Activated T-helper 17 cell treated with anti-CD3 and anti-CD28 coated beads, Interleukin-2, amount 50 U/mL, for 72 hours (primary cell): ENCODE results near the gene SCN1B. TPM values are rescaled to one million over a fixed set of nuclear protein-coding genes. Genes with fewer than 3 reads are reported as not detected.
A peak's percentile ranks its signal among the peaks of the same experiment; 100 is the strongest.
"Not testable (repeated sequence)": the region's sequence is repeated elsewhere in the genome, so short reads cannot be mapped to it uniquely, and the experiment has no call there.

Source experiments
- ATAC-seq: fragments of 150-1000 bp; cut with Tn5 transposase; replicated peaks from 2 replicates; pipeline ENCODE4 v1.10.0; 2021; ENCODE audit warnings: mild to moderate bottlenecking, moderate library complexity
- H3K27ac Mint-ChIP-seq: one replicate; pipeline ENCODE4 v1.8.0; 2022; ENCODE audit warnings: mixed read lengths
- H3K27me3 Mint-ChIP-seq: one replicate; pipeline ENCODE4 v1.8.0; 2022; ENCODE audit warnings: mixed read lengths
- H3K36me3 Mint-ChIP-seq: one replicate; pipeline ENCODE4 v1.8.0; 2022; ENCODE audit warnings: low read depth, mild to moderate bottlenecking, mixed read lengths
- H3K4me1 Mint-ChIP-seq: one replicate; pipeline ENCODE4 v1.8.0; 2022; ENCODE audit warnings: mixed read lengths
- H3K4me3 Mint-ChIP-seq: one replicate; pipeline ENCODE4 v1.8.0; 2022; ENCODE audit warnings: mild to moderate bottlenecking, mixed read lengths
- H3K9me3 Mint-ChIP-seq: one replicate; pipeline ENCODE4 v1.8.0; 2022; ENCODE audit warnings: mixed read lengths
- total RNA-seq, 2 donors: library from RNA; stranded (reverse); gene quantifications; one replicate each; pipeline ENCODE4 v1.2.3, GENCODE V29; 2022

Gene SCN1B
- total RNA-seq, 2 donors from 2014 or later: 0.97 to 3.1 TPM

GRCh38 chr19:35008891-35009341, 21.4 kb upstream of the SCN1B start:
- ATAC-seq: no peak
- Mint-ChIP-seq H3K9me3 (no peaks in the 10 kb centered on the region), H3K4me1 (peaks cover 37% of the 10 kb centered on the region), H3K27ac (no peak overlapping the region), H3K27me3 (no peaks in the 10 kb centered on the region), H3K4me3 (no peak overlapping the region), H3K36me3 (peaks cover 100% of the 10 kb centered on the region)

- no peaks in the 10 kb centered on the region for H3K9me3 Mint-ChIP-seq
- no peaks in the 10 kb centered on the region for H3K27me3 Mint-ChIP-seq
- peak overlapping the region; percentile 13 for H3K4me3 Mint-ChIP-seq
- peak overlapping the region; percentile 96 for H3K27ac Mint-ChIP-seq
- H3K4me1 Mint-ChIP-seq: peaks cover 39% of the 10 kb centered on the region
- ATAC-seq: no peak
- H3K36me3 Mint-ChIP-seq: peaks cover 100% of the 10 kb centered on the region
These were observed 20.6 kb upstream of the SCN1B start for GRCh38 chr19:35009424-35010415.

- H3K27me3 Mint-ChIP-seq: no peaks in the 10 kb centered on the region
- H3K9me3 Mint-ChIP-seq: no peaks in the 10 kb centered on the region
- H3K36me3 Mint-ChIP-seq: peaks cover 100% of the 10 kb centered on the region
- peak overlapping the region; percentile 96 for H3K27ac Mint-ChIP-seq
- peak overlapping the region; percentile 71 for H3K4me3 Mint-ChIP-seq
- peaks cover 39% of the 10 kb centered on the region for H3K4me1 Mint-ChIP-seq
- ATAC-seq: no peak
These were observed 19.1 kb upstream of the SCN1B start for GRCh38 chr19:35011091-35011689.

GRCh38 chr19:35011737-35012682, 18.3 kb upstream of the SCN1B start:
- peaks cover 100% of the 10 kb centered on the region for H3K36me3 Mint-ChIP-seq
- H3K9me3 Mint-ChIP-seq: no peaks in the 10 kb centered on the region
- H3K4me3 Mint-ChIP-seq: peak overlapping the region; percentile 71
- ATAC-seq: peak; percentile 8
- no peaks in the 10 kb centered on the region for H3K27me3 Mint-ChIP-seq
- peaks cover 32% of the 10 kb centered on the region for H3K4me1 Mint-ChIP-seq
- peak overlapping the region; percentile 96 for H3K27ac Mint-ChIP-seq

DNA sequence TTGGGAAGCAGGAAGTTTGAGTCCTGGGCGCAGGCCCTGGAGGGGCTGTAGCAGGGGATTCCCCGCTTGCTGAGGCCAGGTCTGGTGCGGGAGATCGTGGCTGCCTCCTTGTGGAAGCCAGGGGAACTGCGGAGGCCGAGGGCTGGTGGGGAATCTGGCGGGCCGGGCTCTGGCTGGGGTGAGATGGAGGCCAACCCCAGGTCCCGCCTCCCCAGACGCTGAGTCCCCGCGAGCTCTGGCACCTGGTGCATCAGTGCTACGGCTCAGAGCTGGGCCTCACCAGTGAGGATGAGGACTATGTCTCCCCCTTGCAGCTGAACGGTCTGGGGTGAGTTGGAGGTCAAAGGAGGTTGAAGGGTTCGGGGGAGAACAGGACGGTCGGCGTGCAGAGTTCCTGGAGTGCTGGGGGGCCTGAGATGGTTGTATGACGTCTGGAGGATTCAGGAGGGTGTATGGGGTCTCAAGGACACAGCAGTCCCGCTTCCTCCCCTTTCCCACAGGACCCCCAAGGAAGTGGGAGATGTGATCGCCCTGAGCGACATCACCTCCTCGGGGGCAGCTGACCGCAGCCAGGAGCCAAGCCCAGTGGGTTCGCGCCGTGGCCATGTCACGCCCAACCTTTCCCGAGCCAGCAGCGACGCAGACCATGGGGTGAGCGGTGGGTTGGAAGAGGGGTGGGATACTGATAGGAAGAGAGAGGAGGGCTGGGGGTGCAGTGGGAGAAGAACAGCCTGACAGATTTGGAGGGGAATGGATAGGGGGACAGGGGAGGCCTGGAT, 17.0 kb upstream of the SCN1B start:
- peaks cover 100% of the 10 kb centered on the region for H3K36me3 Mint-ChIP-seq
- H3K27ac Mint-ChIP-seq: peak overlapping the region; percentile 96
- H3K9me3 Mint-ChIP-seq: no peaks in the 10 kb centered on the region
- no peaks in the 10 kb centered on the region for H3K27me3 Mint-ChIP-seq
- peak; percentile 75 for ATAC-seq
- peak overlapping the region; percentile 71 for H3K4me3 Mint-ChIP-seq
- H3K4me1 Mint-ChIP-seq: peaks cover 32% of the 10 kb centered on the region

- Mint-ChIP-seq H3K4me3 (peak overlapping the region; percentile 71), H3K36me3 (peaks cover 98% of the 10 kb centered on the region), H3K27me3 (no peaks in the 10 kb centered on the region), H3K4me1 (peaks cover 32% of the 10 kb centered on the region), H3K27ac (peak overlapping the region; percentile 96), H3K9me3 (no peaks in the 10 kb centered on the region)
- ATAC-seq: peak; percentile 40
These were observed 16.2 kb upstream of the SCN1B start for GRCh38 chr19:35013820-35014754.

DNA sequence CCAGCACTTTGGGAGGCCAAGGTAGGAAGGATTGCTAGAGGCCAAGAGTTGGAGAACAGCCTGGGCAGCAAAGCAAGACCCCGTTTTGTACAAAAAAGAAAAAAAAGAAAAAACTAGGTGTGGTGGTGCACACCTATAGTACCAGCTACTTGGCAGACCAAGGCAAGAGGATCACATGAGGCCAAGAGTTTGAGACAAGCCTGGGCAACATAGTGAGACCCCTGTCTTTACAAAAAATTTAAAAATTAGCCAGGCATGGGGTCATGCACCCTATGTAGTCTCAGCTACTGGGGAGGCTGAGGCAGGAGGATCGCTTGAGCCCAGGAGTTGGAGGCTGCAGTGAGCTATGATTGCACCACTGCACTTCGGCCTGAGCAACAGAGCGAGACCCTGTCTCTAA, 15.5 kb upstream of the SCN1B start:
- H3K36me3 Mint-ChIP-seq: peaks cover 97% of the 10 kb centered on the region
- H3K27me3 Mint-ChIP-seq, H3K9me3 Mint-ChIP-seq, ATAC-seq: not testable (repeated sequence)
- H3K4me1 Mint-ChIP-seq: peaks cover 35% of the 10 kb centered on the region
- peak overlapping the region; percentile 71 for H3K4me3 Mint-ChIP-seq
- H3K27ac Mint-ChIP-seq: peak overlapping the region; percentile 96

GRCh38 chr19:35015270-35015953, 14.9 kb upstream of the SCN1B start:
- H3K9me3 Mint-ChIP-seq: no peaks in the 10 kb centered on the region
- H3K36me3 Mint-ChIP-seq: peaks cover 97% of the 10 kb centered on the region
- ATAC-seq: no peak
- H3K4me1 Mint-ChIP-seq: peaks cover 33% of the 10 kb centered on the region
- H3K27ac Mint-ChIP-seq: no peak overlapping the region
- no peak overlapping the region for H3K4me3 Mint-ChIP-seq
- H3K27me3 Mint-ChIP-seq: no peaks in the 10 kb centered on the region

DNA sequence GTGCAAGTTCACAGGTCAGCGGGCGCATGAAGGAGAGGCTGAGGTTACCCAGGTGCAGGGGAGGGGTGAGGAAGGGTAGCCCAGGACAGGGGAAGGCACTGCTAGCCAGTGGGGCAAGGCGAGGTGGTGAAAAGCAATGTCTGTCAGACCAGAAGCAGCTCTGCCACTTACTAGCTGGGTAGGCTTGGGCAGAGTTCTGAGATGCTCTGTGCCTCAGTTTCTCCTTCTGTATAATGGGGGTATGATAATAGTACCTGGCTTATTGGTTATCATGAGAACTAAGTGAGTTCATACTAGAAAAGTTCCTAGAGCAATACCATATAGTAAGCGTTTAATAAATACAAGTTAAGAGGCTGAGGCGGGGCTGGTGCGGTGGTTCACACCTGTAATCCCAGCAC, 14.3 kb upstream of the SCN1B start:
- Mint-ChIP-seq H3K27me3 (no peaks in the 10 kb centered on the region), H3K4me1 (peaks cover 30% of the 10 kb centered on the region)

GRCh38 chr19:35017507-35017906, 12.8 kb upstream of the SCN1B start:
- Mint-ChIP-seq H3K4me1 (peaks cover 25% of the 10 kb centered on the region), H3K27ac (peak overlapping the region; percentile 80), H3K27me3 (no peaks in the 10 kb centered on the region), H3K9me3 (no peaks in the 10 kb centered on the region), H3K36me3 (peaks cover 97% of the 10 kb centered on the region), H3K4me3 (no peak overlapping the region)
- no peak for ATAC-seq

More for the DNA sequence above, 14.3 kb upstream of the SCN1B start:
- H3K4me3 Mint-ChIP-seq: no peak overlapping the region
- no peaks in the 10 kb centered on the region for H3K9me3 Mint-ChIP-seq
- H3K27ac Mint-ChIP-seq: no peak overlapping the region
- ATAC-seq: no peak
- H3K36me3 Mint-ChIP-seq: peaks cover 97% of the 10 kb centered on the region

GRCh38 chr19:35018379-35018778, 11.9 kb upstream of the SCN1B start:
- Mint-ChIP-seq H3K36me3 (peaks cover 97% of the 10 kb centered on the region), H3K9me3 (no peaks in the 10 kb centered on the region), H3K27me3 (no peaks in the 10 kb centered on the region), H3K4me3 (no peak overlapping the region), H3K4me1 (peaks cover 18% of the 10 kb centered on the region), H3K27ac (peak overlapping the region; percentile 78)
- ATAC-seq: no peak

GRCh38 chr19:35019144-35019543, 11.1 kb upstream of the SCN1B start:
- no peaks in the 10 kb centered on the region for H3K27me3 Mint-ChIP-seq
- H3K36me3 Mint-ChIP-seq: peaks cover 97% of the 10 kb centered on the region
- peaks cover 10% of the 10 kb centered on the region for H3K4me1 Mint-ChIP-seq
- no peak for ATAC-seq
- no peaks in the 10 kb centered on the region for H3K9me3 Mint-ChIP-seq
- H3K27ac Mint-ChIP-seq: peak overlapping the region; percentile 57
- no peak overlapping the region for H3K4me3 Mint-ChIP-seq
